GM21723 (cell line): Measurements from ENCODE around the gene ZNRD2.
"Not testable (repeated sequence)": the region's sequence is repeated elsewhere in the genome, so short reads cannot be mapped to it uniquely, and the experiment has no call there.

Source experiments
- ATAC-seq: cut with Tn5 transposase; IDR thresholded peaks from one replicate; pipeline ENCODE4 v1.9.1; 2021; ENCODE audit warnings: mild to moderate bottlenecking, moderate library complexity; ENCODE audit not compliant: unreplicated experiment

The ZNRD2 gene

GRCh38 chr11:65569973-65570918 is at the start of gene ZNRD2:
ZNRD2 (plus strand) TSS chr11:65570477; CDS start chr11:65570492, 15 bp downstream.
- peak; percentile 63 for ATAC-seq

DNA sequence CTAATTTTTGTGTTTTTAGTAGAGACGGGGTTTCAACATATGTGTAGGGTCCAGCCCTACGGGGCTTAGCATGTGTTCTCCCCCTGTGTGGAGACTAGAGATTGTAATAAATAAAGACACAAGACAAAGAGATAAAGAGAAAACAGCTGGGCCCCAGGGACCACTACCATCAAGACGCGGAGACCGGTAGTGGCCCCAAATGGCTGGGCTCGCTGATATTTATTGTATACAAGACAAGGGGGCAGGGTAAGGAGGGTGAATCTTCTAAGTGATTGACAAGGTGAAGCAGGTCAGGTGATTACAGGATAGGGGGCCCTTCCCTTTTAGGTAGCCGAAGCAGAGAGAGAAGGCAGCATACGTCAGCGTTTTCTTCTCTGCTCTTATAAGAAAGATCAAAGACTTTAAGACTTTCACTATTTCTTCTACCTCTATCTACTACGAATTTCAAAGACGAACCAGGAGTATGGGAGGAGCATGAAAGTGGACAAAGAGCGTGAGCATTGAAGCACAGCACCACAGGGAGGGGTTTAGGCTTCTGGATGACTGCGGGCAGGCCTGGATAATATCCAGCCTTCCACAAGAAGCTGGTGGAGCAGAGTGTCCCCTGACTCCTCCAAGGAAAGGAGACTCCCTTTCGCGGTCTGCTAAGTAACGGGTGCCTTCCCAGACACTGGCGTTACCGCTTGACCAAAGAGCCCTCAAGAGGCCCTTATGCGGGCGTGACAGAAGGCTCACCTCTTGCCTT is 48.3 kb upstream of the ZNRD2 start:
- ATAC-seq: not testable (repeated sequence)

DNA sequence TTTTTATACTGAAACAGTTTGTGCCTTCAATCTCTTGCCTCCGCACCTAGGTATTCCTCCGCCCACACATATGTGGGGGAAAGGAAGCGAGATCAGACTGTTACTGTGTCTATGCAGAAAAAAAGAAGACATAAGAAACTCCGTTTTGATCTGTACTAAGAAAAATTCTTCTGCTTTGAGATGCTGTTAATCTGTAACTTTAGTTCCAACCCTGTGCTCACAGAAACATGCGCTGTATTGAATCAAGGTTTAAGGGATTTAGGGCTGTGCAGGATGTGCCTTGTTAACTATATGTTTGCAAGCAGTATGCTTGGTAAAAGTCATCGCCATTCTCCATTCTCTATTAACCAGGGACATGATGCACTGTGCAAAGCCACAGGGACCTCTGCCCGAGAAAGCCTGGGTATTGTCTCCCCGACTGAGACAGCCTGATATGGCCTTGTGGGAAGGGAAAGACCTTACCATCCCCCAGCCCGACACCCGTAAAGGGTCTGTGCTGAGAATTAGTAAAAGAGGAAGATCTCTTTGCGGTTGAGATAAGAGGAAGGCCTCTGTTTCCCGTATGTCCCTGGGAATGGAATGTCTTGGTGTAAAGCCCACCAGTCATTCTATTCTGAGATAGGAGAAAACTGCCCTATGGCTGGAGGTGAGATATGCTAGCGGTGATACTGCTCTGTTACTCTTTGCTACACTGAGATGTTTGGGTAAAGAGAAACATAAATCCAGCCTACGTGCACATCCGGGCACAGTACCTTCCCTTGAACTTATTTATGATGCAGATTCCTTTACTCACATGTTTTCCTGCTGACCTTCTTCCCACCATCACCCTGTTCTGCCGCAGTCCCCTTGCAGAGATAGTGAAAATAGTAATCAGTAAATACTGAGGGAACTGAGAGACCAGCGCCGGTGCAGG is 47.3 kb upstream of the ZNRD2 start:
- ATAC-seq: not testable (repeated sequence)

- not testable (repeated sequence) for ATAC-seq
Observed at GRCh38 chr11:65523631-65523968, 46.7 kb upstream of the ZNRD2 start.

DNA sequence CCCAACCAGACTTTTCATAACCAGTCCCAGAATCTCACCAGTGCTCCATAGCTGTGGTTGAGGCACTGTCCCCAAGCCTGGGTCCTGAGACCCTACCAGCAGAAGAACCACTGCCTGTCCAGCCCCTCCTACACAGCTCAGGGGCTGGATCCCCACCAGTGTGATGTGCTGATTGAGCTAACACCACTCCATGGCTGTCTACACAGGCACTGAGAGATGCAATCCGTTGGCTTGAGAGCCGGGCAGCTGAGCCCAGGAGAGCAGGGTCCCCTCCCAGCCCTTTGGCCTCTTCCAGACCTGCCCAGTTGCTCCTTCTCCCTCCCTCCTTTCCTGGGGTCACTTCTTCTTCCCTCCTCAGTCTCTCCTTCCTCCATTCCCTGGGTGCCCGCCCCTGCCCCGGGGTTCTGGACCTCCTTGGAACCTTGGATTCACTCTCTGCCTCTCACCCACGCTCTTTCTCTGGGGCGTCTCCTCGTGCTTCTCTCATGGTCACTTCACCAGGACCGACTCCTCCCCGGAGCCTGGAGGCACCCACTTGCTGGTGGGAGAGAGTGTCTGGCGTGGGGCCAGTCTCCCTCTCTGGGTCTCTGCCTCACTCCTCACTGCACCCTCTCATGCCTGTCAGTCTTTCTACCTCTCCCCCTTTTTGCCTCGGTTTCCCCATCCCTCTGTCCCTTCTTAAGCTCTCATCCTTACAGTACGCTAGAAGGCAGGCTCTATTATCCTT is 46.1 kb upstream of the ZNRD2 start:
- no peak for ATAC-seq

- ATAC-seq: peak; percentile 48
Observed at GRCh38 chr11:65524741-65525545, 45.3 kb upstream of the ZNRD2 start, which contains the start of gene SCYL1. SCYL1 (plus strand) TSS chr11:65525083; CDS start chr11:65525154, 71 bp downstream.

- ATAC-seq: no peak
Observed at GRCh38 chr11:65525546-65526480, 44.5 kb upstream of the ZNRD2 start.

GRCh38 chr11:65526744-65527143 is 43.5 kb upstream of the ZNRD2 start:
- no peak for ATAC-seq

- no peak for ATAC-seq
Observed at GRCh38 chr11:65528819-65529350, 41.4 kb upstream of the ZNRD2 start.

- no peak for ATAC-seq
Observed at GRCh38 chr11:65529475-65530156, 40.7 kb upstream of the ZNRD2 start.

DNA sequence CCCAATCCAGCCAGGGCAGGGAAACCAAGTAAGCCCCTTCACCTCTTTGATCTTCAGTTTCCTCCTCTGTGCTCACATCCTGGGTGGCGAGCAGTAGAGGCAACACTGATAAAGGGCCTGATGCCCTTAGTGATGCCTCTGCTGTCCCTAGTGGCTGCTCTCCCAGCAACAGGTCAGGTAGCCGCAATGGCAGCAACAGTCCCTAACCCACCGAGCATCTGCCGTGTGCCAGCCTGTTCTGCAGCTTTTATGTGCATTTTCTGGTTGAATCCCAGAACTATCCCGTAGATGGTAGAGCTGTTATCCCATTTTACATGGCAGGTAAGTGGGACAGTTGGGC is 40.1 kb upstream of the ZNRD2 start:
- ATAC-seq: no peak

DNA sequence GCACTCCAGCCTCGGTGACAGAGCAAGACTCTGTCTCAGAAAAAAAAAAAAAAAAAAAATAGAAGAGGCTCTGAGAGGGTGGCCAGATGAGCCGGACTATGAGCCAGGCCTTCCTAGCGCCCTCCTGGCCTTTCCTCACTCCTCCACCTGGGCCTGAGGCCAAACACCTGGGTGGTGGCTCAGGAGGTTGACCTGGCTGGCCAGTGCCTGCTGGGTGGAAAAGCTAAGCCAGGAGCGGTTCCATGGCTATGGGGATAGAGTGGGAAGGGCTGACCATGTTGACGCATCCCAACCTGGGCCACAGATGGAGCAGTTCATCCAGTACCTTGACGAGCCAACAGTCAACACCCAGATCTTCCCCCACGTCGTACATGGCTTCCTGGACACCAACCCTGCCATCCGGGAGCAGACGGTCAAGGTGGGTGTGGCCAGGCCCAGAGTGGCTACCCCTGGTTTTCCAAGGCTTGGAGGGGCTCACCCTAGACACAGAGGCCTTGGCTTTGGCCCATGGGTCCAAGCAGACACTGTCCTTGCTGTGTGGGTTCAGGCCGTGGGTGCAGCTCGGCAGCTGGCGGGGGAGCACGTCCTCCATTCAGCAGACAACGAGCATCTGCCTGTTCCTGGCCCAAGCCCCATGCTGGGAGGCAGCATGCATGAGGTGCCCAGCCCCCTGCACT is 37.8 kb upstream of the ZNRD2 start:
- ATAC-seq: no peak

DNA sequence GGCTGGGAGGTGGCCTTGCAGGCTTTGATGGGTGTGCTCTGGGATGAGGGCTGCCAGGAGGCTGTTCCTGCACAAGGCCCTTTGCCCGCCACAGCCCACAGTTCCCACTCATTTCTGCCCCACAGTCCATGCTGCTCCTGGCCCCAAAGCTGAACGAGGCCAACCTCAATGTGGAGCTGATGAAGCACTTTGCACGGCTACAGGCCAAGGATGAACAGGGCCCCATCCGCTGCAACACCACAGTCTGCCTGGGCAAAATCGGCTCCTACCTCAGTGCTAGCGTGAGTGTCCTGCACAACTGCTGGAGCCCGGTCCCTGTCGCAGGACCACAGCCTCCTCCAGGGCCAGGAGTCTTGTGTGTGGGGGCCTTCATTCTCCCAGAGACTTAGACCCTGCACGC is 35.2 kb upstream of the ZNRD2 start:
- ATAC-seq: no peak

- ATAC-seq: no peak
Observed at GRCh38 chr11:65536412-65537295, 33.6 kb upstream of the ZNRD2 start.

DNA sequence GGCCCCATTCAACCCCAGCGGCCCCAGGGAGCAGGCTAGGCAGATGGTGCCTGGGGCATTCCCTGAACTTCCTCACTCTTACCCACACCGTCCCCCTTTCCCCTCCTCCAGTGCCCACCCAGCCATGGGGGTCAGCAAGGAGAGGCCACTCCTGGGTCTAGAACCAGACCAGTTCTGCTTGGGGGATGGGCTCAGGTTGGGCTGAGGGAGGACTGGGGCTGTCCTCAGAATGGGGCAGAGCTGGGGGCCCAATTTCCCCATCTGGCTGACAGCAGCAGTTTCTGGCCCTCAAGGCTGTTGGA is 33.0 kb upstream of the ZNRD2 start:
- ATAC-seq: no peak

DNA sequence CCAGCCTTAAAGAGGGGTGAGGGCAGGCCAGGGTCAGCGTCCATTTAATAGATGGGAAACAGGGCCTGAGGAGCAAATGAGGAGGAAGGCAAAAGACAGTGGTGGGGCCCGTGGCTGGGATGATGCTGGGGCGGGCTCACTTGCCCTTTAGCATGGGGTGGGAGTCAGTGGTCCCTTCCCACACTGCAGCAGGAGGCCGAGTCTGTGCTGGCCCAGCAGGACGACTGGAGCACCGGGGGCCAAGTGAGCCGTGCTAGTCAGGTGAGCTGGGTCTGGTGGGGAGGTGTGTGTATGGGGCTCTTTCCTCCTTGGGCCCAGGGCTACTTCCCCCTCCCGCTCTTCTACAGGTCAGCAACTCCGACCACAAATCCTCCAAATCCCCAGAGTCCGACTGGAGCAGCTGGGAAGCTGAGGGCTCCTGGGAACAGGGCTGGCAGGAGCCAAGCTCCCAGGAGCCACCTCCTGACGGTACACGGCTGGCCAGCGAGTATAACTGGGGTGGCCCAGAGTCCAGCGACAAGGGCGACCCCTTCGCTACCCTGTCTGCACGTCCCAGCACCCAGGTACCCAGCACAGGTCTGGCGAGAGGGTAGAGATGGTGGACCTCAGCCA is 32.6 kb upstream of the ZNRD2 start:
- ATAC-seq: no peak
